DMS153 (cell line): ENCODE results near the gene LEF1.

ENCODE experiments used
- DNase-seq: peaks from one replicate; lab custom pipeline; 2025; lab: John Stamatoyannopoulos, UW

LEF1 gene

DNA sequence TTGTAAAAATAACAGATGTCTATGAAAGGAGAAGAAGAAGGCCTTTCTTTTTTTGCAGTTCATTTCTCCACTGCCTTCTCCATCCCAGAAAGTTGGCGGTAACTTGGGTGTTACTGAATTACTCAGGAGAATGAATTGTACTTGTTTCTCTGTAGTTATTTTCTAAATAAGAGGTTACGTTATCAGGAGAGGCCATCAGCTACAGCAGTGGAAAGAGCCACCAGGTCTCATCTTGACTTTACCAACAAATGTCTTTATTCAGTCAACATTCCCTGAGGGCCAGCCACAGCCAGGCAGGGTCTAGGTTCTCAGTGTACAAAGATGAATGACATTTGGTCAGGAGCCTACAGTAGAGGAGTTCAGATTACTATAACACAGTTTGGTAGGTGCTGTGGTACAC lies 170.9 kb downstream of the LEF1 start:
- no peak for DNase-seq
